HG02973 (cell line): ENCODE data around the gene UBE2L5.

Experiments used
- ATAC-seq: cut with Tn5 transposase; IDR thresholded peaks from one replicate; pipeline ENCODE4 v1.9.1; 2021; ENCODE audit warnings: moderate library complexity; ENCODE audit not compliant: unreplicated experiment

UBE2L5 gene

GRCh38 chr13:30422054-30422839 lies at the start of gene UBE2L5:
TSS of gene UBE2L5 (plus strand) at chr13:30422493. CDS start at chr13:30427991, 5,498 bp downstream.
- peak; percentile 56 for ATAC-seq

GRCh38 chr13:30373727-30374126 lies 48.6 kb upstream of the UBE2L5 start:
- ATAC-seq, result no peak

- ATAC-seq, result no peak
Observed at GRCh38 chr13:30375265-30375835, 46.9 kb upstream of the UBE2L5 start.

DNA sequence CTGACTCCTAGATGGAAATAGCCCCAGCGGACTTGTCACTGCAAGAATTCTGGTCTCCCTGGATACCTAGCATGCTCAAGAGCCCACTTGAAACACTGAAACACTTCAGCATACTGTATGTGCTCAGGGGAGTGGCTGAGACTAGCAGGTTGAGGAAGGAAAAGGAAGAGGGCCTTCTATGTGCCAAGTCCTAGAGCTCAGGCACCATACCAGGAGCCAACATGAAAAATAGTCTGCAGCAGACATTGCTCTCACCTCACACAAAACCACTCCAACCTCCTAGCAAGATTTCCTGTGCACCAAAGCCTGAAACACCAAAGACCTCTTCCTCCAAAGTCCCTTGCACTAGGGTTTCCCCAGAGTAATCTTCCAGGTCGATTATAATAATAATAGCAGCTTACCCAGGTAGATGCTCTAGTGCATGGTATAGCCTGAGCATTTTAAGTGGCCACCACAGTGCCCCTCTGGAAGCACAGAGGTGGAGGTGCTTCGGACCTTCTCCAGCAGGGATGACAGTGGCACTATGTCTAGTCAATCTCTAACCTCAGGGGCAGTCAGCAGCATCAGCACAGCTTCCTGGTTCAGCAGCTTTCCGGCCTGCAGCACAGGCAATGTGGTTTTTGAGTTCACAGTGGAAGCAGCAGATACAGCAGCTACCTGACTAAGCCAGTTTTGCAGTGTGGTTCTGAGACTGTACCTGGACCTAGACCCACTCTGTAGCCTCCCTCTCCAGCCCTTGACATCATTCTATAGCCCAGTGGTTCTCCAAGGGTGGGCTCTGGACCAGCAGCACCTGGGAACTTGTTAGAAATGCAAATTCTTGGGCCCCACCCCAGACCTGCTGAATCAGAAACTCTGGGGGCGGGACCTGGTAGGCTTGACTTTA lies 45.6 kb upstream of the UBE2L5 start:
- ATAC-seq, result peak; percentile 49

DNA sequence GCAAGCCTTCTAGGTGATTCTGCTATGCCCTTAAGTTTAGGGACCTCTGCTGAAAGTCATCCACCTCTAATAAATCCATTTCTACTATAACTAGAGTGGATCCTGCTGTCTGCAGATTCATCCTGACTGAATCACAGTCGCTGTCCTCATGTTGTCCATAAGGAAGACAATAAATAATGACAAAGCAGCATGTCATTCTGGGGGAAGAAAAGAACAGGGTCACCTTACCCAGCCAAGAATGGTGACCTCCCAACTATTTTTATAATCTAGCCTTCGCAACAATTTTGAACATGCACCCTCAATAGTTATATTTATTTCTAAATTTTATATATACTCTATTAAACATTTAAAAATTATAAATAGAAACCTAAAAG lies 45.0 kb upstream of the UBE2L5 start:
- ATAC-seq, result no peak

- no peak for ATAC-seq
Observed at GRCh38 chr13:30378191-30378590, 44.1 kb upstream of the UBE2L5 start.

DNA sequence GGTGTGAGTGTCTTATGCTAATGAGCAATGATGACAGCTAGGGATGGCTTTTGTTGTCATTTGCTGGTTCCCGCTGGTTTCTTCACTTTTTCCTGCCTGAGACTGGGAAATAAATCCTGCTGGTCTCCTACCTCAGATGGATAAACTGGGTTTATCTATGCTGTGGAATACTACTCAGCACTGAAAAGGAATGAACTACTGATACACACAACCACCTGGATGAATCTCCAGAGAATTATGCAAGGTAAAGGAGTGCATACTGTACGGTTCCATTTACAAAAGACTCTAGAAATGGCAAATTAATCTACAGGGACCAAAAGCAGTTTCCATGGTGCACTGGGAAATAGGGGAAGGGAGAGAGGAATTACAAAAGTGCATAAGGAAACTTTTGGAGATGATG lies 41.2 kb upstream of the UBE2L5 start:
- ATAC-seq, result no peak

DNA sequence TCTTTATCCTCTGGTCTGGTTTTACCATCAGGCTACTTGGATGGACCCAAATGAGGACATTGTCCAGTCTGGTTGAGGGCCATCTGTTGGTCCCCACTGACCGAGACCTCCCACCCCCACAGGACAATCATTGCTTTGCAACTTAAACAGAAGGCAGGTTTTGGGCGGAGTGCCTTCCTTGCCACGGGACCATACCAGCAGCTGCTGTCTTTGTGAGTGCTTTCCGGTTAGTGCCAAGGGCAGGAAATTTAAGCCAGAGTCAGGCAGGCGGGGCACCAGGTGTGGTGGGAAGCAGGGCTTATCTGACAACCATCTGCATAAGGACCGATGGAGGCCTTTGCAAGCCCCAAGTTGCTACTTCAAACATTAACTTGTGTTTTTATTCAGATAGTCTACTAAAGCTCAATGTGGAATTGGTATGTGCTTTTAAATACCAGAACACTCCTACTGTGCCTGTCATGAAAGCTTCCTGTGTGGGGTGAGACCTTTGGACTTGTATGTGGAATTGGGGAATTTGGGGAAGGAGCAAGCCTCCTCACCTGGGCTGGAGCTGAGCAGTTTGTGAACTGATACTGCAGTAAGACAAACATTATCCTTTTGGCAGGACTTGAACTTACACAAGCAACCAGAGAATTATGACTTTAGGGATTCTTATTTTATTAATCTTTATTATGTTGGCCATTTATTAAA lies 39.3 kb upstream of the UBE2L5 start:
- ATAC-seq, result no peak

GRCh38 chr13:30388406-30389283 lies 33.6 kb upstream of the UBE2L5 start:
- ATAC-seq, result no peak

GRCh38 chr13:30391956-30392680 lies 30.2 kb upstream of the UBE2L5 start:
- ATAC-seq, result no peak

GRCh38 chr13:30392681-30393045 lies 29.6 kb upstream of the UBE2L5 start:
- ATAC-seq, result no peak

DNA sequence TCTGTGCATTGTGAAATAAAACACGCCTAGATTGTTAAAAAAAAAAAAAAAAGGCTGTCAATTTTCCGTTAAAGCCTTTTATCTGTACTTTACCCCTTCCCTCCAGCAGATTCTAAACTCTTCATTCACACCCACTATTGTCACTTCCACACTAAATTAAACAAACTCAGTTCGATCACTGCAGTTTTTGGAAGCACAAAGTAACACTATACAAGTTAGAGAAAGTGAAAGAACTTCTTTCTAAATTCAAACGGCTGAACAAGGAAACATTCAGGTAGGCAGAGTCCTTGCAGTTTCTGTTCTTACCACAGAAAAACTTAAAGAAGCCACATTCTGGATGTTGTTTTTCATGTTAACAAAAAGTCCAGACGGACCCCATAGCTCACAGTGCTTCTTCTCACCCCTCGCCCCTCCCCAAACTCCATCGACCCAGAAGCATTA lies 27.5 kb upstream of the UBE2L5 start:
- peak; percentile 72 for ATAC-seq

- ATAC-seq, result peak; percentile 23
Observed at GRCh38 chr13:30395192-30396158, 26.8 kb upstream of the UBE2L5 start.

- no peak for ATAC-seq
Observed at GRCh38 chr13:30396434-30397075, 25.7 kb upstream of the UBE2L5 start.

- no peak for ATAC-seq
Observed at GRCh38 chr13:30398601-30399072, 23.7 kb upstream of the UBE2L5 start.

DNA sequence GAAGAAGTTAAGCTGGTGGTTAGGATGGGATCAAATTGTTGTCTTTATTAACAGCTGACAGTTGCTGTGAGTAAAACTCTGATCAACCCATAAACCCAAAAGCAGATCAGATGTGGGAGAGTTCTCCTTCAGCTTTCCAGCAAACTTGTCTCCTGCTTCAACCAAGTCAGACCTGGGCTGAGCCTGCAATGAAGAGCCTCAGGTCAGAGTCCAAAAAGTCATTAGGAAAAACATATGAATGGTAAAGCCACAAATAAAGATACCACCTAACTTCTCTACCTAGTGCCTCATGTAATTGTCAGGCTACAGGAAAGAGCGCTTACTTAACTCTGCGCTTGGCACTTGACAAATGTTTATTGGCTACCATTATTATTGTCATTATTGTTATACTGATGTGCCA lies 21.9 kb upstream of the UBE2L5 start:
- no peak for ATAC-seq

DNA sequence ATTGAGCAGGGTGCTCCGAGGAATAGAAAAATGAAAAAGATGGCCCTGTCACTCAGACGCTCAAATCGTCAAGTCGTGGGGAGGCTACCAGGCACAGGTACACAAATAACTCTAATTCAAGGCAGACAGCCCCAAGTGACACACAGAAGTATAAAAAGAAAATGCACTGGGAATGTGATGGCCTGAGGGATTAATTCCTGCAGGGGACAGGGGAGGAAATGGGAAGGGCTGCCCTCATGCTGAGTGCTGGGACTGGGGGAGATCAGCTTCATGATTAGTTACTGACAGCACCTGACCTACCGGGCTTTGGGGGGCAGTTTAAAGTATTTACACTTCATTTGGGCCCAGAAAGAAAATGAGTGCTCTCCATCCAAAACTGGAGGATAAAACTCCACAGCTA lies 20.9 kb upstream of the UBE2L5 start:
- ATAC-seq, result no peak

GRCh38 chr13:30403456-30403855 lies 18.8 kb upstream of the UBE2L5 start:
- ATAC-seq, result no peak
